HT-29 (cell line): ENCODE measurements around the gene ALDH3B1. TPM values are rescaled to one million over a fixed set of nuclear protein-coding genes. Genes with fewer than 3 reads are reported as not detected.

Experiments used
- DNase-seq: peaks from one replicate; pipeline ENCODE4 v3.0.0-alpha.2; 2015; ENCODE audit warnings: low spot score
- total RNA-seq: library from RNA; depleted of rRNA; stranded (reverse); fragments of >200 nt; shearing (Covaris generic); gene quantifications from 2 replicates; pipeline ENCODE4 v1.2.3, GENCODE V29; 2014

Gene ALDH3B1
- total RNA-seq, 1 experiment from 2014 or later = 108 TPM

DNA sequence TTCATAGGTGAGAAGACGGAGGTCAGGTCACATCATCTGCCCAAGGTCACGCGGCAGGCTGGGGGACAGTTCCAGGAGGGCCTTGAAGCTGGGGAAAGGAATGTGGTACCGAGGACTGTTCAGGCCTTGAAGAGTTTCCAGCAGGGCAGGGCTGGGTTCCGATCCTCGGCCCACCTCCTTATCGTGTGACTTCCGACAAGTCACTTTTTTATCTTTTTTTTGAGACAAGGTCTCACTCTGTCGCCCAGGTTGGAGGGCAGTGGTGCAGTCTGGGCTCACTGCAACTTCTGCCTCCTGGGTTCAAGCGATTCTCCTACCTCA is 21.0 kb downstream of the ALDH3B1 start:
- DNase-seq = no peak

DNA sequence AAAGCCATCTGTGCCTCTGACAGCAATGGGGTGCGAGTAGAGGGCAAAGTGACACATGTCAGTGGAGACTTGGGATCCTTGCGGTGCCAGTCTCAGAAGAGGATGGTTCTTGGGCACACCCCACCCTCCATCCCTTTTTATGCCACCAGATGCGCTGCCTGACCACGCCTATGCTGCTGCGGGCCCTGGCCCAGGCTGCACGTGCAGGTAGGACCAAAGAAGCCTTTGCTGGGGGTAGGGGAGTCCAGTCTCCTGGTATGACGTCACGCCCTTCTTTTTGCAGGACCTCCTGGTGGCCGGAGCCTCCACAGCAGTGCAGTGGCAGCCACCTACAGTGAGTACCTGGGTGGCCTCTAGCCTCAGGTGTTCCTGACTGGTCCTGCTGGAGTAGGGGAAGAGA is 21.9 kb downstream of the ALDH3B1 start:
- no peak for DNase-seq

DNA sequence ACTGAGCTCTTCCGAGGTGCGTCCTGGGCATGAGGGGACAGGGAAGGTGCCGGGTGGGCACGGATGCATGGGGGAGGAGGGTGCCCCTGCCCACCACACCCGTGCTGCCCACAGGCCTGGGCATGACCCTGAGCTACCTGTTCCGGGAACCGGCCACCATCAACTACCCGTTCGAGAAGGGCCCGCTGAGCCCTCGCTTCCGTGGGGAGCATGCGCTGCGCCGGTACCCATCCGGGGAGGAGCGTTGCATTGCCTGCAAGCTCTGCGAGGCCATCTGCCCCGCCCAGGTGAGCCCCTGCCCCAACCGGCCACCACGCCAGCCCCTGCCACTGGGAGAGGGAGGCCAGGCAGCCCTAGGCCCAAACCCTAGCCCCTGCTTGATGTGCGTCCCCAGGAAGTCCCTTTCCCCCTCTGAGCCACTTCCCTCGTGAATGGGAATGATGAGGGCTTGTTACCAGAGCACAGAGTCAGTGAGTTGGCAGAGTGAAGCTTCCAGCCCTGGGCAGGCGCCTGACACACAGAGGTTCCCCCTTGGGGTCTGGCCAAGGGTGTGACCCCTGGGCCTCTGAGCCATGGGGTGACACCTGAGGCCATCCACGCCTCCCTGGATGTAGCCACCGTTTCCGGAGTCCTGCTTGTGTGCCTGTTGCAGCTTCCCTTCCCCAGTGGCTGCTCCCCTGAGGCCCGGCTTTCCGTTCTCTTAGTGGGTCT is 23.0 kb downstream of the ALDH3B1 start:
- no peak for DNase-seq

- DNase-seq = no peak
These were observed 23.6 kb downstream of the ALDH3B1 start for GRCh38 chr11:68033708-68034045.

GRCh38 chr11:68035266-68035876 is 25.2 kb downstream of the ALDH3B1 start:
- no peak for DNase-seq

DNA sequence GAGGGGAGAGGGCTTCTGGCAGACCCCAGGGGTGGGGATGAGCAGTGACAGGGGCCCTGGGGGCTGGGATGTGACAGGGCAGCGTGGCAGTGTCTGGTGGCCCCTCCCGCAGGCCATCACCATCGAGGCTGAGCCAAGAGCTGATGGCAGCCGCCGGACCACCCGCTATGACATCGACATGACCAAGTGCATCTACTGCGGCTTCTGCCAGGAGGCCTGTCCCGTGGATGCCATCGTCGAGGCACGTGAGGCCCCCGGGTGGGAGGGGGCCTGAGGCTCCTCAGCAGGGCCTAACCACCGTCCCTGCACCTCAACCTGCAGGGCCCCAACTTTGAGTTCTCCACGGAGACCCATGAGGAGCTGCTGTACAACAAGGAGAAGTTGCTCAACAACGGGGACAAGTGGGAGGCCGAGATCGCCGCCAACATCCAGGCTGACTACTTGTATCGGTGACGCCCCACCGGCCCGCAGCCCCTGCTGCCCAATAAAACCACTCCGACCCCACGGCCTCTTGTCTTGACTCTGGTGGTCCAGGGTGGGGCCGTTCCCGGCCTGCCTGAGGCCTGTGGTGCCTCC is 26.1 kb downstream of the ALDH3B1 start:
- DNase-seq = no peak

DNA sequence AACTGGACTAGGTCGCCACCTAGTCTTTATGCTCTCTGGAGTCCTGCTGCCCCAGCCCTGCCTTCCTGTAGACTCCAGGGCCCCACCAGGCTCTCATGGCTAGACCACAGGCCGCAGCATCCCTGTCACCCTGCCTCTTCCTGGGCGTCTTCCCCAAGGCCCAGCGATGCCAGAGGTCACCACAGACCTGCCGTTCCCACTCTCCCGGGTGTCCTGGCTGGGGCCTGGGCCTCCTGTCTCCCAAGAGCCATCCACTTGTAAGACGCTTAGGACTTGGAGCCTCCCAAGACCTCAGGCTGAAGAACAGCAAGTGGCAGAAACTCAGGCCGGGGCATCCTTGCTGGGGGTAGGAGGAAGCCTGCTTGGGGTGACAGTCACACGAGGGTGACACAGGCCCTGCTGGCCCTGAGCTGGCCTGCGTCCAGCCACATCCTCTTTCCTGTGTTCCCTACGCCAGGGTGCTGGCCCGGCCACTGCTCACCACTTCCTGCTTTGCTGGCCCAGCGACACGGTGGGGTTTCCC is 26.7 kb downstream of the ALDH3B1 start:
- DNase-seq = no peak

- DNase-seq = no peak
These were observed 27.5 kb downstream of the ALDH3B1 start for GRCh38 chr11:68037411-68038225.

DNA sequence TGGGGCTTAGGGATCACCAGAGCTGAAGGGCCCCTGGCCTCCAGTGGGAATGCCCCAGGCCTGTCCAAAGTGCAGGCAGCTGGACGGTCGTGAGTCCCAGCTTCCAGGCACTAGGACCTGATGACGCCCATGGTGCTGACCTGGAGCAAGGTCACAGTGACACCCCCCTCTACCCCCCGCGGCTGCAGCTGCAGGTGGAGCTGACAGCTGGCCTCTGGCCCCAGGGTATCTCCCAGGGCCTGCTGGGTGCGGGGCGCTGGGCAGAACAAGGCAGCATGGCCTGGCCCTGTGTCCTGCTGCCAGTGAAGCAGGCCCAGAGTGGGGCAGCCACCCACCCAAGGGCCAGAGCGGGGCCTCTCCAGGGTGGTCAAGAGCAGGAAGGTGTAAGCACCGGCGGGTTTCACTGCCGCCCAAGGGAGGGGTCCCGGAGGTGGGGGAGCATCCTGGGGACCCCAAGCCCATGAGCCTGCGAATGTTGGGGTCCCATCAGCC is 28.1 kb downstream of the ALDH3B1 start:
- DNase-seq = no peak

DNA sequence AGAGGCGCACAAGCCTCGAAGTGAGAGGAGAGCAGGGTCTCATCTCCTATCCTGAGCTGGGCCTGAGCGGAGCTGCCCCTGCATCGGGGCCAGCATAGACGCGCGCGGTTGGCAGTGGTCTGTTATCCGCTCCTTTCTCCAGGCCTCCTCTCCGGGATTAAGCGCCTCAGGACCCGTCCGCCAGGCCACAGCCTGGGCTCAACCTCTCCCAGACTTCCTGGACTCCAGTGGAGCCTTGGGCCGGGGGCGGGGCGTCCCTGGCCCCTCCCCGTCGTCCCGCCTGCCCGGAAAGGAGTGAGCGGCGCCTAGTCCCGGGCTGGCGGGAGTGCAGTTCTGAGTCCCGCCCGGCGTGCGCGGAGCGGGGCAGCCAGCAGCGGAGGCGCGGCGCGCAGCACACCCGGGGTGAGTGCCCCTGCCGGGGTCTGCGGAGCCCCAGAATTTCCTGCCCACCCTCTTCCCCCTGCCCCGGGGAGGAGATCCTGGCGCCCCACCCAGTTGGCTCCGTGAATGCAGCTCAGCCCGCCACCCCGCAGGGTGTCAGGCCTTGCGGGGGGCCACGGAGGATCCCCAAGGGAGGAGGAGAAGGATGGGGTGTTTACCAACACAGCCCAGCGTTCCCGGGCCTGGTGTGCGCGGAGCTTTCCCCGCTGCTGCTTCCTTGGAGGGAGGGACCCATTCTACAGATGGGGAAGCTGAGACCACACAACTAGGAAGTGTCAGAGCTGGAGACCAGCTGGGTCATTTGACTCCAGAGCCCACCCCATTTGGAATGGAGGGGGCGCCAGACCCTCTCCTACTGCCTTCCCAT is 28.8 kb downstream of the ALDH3B1 start, which contains the start of gene TCIRG1:
Gene TCIRG1 (plus strand): TSS at position 308 of the 808 bp plus-strand sequence. CDS start 2,247 bp downstream, outside the sequence.
- DNase-seq = peak; percentile 90

- no peak for DNase-seq
These were observed 29.5 kb downstream of the ALDH3B1 start for GRCh38 chr11:68039526-68040086.

DNA sequence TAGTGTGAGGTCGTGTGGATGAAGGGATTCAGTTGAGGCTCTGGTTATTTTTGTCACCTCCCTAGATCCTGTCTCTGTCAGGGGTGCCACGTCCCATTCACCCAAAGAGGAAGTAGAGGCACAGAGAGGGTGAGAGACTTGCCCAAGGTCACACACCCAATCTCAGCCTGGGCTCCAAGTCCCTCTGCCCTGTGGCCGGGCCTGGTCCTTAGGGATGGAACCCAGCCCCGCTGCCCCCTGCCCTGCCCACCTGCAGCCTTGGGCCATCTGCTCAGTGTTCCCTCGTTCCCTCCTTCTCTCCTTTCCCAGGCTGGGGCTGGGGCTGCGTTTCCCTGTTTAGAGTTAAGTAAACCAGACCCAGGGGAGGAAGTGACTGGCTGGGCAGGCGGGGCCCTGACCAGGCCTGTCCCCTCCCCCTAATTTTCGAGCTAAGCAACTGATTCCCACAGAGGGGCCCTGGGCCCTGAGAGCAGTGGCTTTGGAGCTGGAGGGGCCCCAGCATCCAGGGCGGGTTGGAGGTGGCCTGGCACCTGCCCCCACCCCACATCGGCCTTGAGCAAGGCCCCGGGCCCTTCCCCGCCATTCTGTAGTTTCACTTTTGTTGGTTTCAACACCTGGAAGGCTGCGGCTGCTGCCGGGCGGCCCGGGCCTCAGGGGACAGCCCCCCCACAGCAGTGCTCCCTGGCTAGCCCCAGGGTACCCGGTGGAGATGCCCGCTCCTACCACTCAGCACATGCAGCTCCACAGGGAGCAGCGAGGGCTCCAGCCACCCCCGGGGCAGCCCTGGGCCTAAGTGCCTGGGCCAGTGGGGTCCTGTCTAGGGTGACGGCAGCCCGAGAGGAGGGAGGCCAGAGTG is 30.2 kb downstream of the ALDH3B1 start:
- no peak for DNase-seq

DNA sequence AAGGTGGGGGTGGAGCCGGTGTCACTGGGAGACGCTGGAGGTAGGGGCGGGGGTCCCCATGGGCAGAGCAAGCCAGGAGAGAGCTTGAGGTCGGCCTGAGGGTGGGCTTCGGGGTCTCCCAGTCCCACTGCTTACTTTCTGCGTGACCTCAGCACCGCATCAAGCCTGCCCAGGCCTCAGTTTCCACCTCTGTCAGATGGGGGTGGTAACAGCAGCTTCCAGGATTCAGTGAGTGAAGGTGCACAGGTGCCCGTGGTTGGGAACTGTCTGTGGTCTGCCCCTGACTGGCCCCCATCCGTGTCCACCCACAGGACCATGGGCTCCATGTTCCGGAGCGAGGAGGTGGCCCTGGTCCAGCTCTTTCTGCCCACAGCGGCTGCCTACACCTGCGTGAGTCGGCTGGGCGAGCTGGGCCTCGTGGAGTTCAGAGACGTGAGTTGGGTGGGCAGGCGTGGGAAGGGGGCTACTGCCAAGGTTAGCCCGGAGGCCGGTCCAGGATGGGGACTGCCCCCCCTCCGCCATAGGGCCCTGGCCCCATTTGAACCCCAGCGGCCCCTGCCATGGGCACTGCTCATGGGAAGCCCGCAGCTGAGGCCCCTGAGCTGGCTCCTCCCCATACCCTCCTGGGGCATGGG is 30.9 kb downstream of the ALDH3B1 start:
- DNase-seq = no peak

- no peak for DNase-seq
These were observed 31.6 kb downstream of the ALDH3B1 start for GRCh38 chr11:68041617-68042218.

DNA sequence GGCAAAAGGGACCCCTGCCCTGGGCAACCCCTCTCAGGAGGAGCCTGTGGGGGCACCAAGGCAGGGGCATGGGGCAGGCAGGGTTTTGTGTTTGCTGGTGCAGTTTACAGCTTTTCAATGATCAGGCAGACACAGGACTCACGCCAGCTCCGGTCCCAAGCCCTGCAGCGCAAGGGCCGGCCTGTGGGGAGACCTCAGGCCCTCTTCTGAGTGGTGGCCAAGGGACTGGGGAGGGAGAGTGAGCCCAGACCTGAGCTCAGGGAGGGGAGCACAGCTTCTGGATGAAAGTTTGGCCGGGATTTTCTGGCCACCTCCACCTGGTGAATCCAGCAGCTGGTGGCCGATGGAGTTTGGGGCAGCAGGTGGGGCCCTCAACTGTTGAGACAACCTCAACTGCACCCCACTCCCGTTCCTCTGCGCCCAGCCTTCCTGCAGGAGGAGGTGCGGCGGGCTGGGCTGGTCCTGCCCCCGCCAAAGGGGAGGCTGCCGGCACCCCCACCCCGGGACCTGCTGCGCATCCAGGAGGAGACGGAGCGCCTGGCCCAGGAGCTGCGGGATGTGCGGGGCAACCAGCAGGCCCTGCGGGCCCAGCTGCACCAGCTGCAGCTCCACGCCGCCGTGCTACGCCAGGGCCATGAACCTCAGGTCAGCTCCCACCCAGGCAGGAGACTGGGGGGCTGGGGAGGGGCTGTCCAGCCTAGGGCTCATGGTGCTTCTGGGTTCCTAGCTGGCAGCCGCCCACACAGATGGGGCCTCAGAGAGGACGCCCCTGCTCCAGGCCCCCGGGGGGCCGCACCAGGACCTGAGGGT is 32.3 kb downstream of the ALDH3B1 start:
- peak; percentile 25 for DNase-seq

- DNase-seq = no peak
These were observed 32.9 kb downstream of the ALDH3B1 start for GRCh38 chr11:68043029-68043348.

GRCh38 chr11:68043349-68044144 is 33.4 kb downstream of the ALDH3B1 start:
- peak; percentile 92 for DNase-seq
